Activated CD4-positive, alpha-beta T cell treated with anti-CD3 and anti-CD28 coated beads for 48 hours (primary cell): ENCODE measurements around the gene HSPA1A.
"Not testable (repeated sequence)": the region's sequence is repeated elsewhere in the genome, so short reads cannot be mapped to it uniquely, and the experiment has no call there.

Experiments used
- DNase-seq: peaks from one replicate; pipeline ENCODE4 v3.0.0-alpha.2; 2020

The HSPA1A gene

DNA sequence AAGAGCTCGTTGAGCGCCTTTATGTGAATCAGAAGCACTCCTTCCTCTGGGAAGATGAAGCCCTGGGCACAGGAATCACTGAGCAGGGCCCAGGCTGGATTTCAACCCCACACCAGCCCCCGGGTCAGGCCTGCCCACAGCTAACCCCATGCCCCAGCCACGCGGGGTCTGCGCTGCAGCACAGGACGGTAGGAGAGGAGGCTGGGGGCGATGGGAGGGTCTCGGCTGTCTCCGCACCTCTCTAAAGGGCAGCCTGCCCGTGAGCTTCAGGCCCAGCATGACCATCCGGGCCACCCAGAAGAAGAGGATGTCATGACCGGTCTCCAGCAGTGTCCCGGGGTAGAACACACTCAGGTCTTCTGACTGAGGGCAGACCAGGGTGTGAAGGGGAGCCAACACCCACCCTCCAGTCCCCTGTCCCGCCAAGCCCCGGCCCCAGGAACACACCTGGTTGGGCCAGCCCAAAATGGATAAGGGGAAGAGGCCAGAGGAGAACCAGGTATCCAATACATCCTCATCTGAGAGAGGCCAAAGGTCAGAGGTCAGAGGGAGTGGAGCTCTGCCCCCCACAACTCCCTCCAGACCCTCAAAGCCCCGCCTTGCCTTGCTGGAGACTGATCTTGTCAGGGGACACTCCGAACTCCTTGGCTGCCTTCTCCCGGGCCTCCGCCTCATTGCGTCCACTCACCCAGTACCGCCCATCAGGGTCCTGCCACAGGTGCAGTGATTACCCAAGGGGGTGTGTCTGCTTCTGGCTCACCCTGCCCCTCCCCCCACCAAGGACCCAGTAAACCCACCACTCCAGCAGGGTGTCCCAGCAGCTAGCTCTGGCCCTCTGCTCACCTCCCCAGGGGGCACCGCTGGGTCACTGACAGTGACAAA is 33.9 kb upstream of the HSPA1A start:
- no peak for DNase-seq

GRCh38 chr6:31782126-31782855 is 33.1 kb upstream of the HSPA1A start:
- DNase-seq = no peak

DNA sequence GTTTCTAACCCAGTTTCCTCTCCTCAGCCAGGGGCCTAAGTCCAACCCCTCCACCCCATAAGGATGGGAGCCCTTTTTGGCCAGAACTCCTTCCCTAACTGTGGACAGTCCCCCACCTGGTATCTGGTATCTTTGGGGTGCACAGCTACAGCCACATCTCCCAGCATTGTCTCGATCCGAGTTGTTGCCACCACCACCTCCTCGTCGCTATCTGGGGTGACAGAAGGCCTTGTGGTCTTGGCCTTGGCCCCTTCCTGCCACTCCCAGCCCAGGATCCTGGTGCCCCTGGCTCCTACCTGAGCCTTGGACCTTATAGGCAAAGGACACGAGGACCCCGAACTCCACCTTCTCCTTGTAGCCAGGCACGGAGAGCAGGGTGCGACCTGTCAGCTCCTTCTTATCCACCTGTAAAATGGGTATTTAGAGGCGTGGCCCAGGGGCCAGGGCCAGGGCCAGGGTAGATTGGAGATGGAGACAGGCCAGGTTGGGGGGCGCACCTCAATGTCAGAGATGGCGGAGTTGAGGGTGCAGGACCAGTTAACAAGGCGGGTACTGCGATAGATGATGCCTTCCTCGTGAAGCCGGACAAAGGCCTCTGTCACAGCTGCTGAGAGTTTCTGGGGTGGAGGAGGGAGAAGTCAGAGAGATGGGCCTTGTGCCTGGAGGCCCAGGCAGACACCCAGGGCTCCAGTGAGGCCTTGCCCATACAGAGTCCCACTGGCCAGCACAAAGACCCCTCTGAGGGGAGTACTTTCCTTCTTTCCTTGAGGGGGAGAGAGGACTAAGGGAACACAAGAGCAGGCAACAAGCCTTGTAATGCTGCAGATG is 31.0 kb upstream of the HSPA1A start:
- DNase-seq = no peak

DNA sequence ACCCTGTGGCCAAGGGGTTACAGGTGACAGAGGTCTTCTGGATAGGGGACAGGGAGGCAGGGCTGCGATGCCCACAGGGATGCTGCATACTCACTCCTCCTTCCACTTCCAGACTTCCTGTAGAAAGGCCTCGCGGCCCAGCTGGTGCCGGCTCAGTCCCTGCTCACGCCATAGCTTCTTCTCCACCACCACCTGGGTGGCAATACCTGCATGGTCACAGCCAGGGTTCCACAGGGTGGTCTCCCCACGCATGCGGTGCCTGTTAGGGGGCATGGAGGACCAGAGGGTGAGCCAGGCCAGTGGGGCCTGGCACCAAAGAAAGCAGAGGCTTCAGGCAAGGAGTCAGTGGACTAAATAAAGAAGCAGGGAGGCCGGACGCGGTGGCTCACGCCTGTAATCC is 29.9 kb upstream of the HSPA1A start:
- no peak for DNase-seq

GRCh38 chr6:31791324-31792089 is 23.8 kb upstream of the HSPA1A start:
- DNase-seq = peak; percentile 61

GRCh38 chr6:31792090-31792374 is 23.3 kb upstream of the HSPA1A start:
- no peak for DNase-seq

DNA sequence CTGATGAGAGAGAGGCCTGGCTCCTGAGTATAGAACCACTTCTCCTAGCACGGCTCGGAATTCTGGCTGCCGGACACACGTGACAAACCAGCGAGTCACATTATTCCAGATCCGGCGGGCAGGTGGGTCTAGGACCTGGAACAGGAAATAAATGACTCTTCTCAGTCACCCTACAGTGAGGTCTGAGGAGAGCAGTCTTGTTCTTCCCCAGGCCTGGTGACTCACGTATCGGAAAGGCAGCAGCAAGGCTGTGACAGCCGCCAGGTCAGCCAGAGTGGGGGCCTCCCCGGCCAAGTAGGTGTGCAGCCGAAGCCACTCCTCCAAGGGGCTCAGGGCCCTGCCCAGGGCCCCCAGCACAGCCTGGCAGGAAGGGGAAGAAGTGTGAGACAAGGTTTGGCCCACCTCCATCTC is 22.6 kb upstream of the HSPA1A start:
- no peak for DNase-seq

DNA sequence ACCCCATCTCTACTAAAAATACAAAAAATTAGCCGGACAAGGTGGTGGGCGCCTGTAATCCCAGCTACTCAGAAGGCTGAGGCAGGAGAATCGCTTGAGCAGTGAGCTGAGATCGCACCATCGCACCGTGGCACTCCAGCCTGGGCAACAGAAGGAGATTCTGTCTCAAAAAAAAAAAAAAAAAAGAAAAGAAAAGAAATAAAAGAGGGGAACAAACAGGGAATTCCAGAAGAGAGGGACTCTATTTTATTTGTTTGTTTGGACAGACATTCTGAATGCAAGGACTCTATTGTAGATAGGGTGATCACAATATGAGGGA is 21.5 kb upstream of the HSPA1A start:
- DNase-seq = not testable (repeated sequence)

DNA sequence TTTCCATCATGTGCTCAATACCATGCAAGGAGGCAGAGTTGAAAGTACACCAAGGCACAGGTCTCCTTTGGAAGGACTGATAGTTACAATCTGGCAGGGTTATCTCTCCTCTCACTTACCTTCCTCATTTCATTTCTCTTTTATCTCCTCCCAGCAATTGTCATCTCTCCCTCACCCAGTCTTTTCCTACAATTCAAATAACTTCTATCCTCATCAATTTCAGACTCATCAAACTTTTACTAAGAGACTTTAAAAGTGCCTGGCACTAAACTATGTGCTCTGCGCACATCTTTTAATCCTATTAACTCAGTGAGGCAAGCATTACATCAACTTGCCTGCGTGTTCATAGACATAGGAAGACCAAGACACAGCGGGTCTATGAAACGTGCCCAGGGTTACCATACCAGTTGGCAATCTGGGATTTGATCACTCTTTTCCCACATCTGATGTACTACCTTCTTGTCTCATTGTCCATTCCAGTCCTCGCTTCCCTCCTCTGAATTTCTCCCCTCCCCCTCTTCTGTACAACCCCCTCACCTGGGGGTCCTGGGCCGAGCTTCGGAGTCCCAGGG is 21.0 kb upstream of the HSPA1A start:
- no peak for DNase-seq

- no peak for DNase-seq
Observed at GRCh38 chr6:31794866-31795615, 20.3 kb upstream of the HSPA1A start.

DNA sequence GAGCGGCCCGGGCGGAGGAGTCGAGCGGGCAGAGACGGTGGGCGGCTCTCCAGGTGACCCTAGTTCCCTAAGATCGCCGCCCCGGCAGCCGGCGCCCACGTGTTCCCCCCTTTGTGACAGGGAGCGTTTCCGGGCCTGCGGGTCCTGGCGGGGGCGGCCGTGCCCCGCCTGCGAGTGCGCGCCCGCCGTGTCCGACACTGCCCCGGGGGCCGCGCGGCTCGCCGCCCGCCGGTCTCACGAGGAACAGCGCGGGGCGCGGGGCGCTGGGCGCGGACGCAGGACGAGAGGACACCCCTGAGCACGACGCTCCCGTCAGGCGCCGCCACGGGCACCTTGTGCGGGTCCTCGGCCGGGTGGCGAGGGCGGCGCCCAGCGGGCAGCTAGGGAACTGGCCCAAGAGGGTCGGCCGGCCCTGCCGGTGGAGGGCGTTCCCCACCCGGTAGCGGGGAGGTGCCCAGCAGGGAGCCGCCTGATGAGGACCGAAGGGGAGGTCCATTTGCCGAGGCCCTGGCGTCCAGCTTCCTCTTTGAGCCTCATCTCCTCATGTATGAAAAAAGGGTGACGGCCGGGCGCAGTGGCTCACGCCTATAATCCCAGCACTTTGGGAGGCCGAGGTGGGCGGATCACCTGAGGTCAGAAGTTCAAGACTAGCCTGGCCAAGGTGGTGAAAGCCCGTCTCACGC is 19.6 kb upstream of the HSPA1A start, which contains the start of gene VARS1:
VARS1 (minus strand) TSS at position 137 of the 683 bp plus-strand sequence. CDS start 535 bp downstream, outside the sequence.
- peak; percentile 90 for DNase-seq

- no peak for DNase-seq
Observed at GRCh38 chr6:31796993-31797385, 18.4 kb upstream of the HSPA1A start.

DNA sequence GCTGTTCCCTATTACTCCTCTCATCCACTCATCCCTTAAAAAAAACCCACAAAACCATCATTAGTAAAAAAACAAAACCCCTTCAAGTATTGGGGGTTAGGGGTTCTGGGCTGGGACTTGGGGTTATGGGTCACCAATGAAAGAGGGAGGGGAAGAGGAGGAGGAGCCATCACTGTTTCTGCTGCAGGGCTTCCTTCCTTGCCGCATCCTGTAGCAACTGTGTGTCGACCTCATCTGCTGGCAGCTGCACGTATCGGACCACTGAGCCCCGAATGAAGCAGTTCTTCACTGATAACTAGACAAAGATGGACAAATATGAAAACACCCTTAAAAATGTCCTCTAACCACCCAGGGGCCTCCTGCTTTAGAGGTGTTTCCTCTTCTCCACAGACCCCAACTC is 17.8 kb upstream of the HSPA1A start:
- DNase-seq = no peak

DNA sequence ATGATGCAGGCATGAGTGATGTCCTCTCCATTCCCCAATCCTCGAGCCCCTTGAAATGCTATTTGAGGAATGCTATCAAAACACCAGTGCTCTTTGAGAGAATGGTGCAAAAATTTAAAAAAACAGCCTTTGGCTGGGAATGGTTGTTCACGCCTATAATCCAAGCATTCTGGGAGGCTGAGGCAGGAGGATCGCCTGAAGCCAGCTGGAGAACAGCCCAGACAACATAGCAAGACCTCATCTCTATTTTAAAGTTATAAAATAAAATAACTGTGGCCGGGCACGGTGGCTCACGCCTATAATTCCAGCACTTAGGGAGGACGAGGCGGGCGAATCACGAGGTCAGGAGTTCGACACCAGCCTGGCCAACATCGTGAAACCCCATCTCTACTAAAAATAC is 15.6 kb upstream of the HSPA1A start:
- no peak for DNase-seq

DNA sequence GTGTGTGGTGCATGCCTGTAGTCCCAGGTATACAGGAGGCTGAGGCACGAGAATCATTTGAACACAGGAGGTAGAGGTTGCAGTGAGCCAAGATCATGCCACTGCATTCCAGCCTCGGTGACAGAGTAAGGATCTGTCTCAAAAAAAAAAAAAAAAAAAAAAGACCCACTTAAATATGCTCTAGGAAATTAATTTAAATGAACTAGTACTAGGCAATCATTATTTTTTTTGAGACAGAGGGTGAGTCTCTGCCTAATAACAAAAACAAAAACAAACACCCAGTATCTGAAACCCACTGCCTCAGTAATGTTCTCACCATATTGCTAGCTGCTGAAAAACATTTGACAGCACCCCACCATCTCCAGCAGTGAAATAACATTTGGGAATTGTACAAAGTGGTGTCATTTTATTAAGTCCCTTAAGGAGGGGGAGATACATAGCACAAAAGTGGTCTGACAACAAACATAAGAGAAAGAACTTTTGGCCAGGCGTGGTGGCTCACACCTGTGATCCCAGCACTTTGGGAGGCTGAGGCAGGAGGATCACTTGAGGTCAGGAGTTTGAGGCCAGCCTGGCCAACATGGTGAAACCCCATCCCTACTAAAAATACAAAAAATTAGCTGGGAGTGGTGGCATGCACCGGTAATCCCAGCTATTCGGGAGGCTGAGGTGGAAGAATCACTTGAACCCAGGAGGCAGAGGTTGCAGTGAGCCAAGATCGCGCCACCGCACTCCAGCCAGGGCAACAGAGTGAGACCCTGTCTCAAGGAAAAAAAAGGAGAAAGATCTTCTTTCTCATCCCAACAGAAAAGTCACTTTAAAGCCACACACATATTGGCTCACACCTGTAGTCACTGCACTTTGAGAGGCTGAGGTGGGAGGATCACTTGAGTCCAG is 14.1 kb upstream of the HSPA1A start:
- not testable (repeated sequence) for DNase-seq

DNA sequence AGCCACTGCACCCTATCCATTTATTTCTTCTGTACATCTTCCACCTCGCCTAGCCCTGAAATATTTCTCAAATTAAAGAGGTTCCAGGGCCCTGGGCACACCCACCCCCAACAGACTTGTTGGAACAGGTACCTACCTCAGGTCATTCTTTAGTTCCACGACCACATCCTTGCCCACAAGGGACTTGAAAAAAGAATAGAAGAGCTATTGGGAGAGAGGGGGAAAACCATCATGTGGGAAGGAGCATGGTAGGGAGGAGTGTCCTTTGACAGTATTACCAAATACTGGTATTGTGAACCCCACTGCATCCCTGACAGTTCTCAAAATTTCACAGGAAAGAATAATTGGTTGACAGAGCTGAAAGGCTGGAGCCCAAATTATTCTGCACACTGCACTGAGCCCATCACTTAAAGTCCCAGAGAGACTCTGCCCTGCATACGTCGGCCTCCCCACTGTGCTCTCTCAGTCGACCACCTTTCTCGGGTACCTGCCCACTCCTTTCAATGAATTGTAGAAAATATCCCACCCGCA is 9.3 kb upstream of the HSPA1A start:
- no peak for DNase-seq

GRCh38 chr6:31806470-31807272 is 8.7 kb upstream of the HSPA1A start, which contains the start of gene LSM2:
LSM2 (minus strand) TSS chr6:31806966; CDS start chr6:31806757, 209 bp downstream.
- DNase-seq = peak; percentile 98

GRCh38 chr6:31808599-31808998 is 6.7 kb upstream of the HSPA1A start:
- DNase-seq = not testable (repeated sequence)

DNA sequence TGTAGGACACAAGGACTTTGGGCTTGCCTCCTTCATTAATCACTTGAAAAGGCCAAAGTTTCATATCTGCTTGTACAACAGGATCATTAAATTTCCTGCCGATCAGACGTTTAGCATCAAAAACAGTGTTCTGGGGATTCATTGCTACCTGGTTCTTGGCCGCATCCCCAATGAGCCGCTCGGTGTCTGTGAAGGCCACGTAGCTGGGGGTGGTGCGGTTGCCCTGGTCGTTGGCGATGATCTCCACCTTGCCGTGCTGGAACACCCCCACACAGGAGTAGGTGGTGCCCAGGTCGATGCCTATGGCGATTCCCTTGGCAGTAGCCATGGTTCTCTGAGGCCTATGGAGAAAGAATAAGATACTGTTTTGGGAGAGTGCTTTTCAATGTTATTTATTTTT is 3.7 kb upstream of the HSPA1A start:
- no peak for DNase-seq
